ENCODE results near the gene LSAMP. TPM values are rescaled to one million over a fixed set of nuclear protein-coding genes. Genes with fewer than 3 reads are reported as not detected.

LSAMP gene
- polyA plus RNA-seq, 1 experiment: 2.7 TPM

GRCh38 chr3:116453666-116454346, 8.5 kb upstream of the LSAMP start:
- Histone ChIP-seq H3K4me3 (ENCODE audit: low read depth, low read length) (no peak overlapping the region), H3K27me3 (ENCODE audit: control insufficient read depth, insufficient read depth, low read length) (no peaks in the 10 kb centered on the region), H3K36me3 (ENCODE audit: control insufficient read depth, insufficient read depth, low read length) (no peaks in the 10 kb centered on the region)
- no peak for DNase-seq (ENCODE audit: low read depth)
- CTCF ChIA-PET: interaction anchor here (1.2 kb wide), 1 partner anchor 9 kb away, joined by 4 read pairs; no protein-coding TSS in a partner anchor
- TF ChIP-seq CTCF (IDR thresholded peaks at IDR 0.05; ENCODE audit: insufficient read depth, low read depth, low read length): peak; percentile 17; the same call in 1 of the 2 replicates
- POLR2A ChIA-PET: no interaction called here

- H3K36me3 ChIP-seq (ENCODE audit: control insufficient read depth, insufficient read depth, low read length): no peaks in the 10 kb centered on the region
- no peaks in the 10 kb centered on the region for H3K27me3 ChIP-seq (ENCODE audit: control insufficient read depth, insufficient read depth, low read length)
- no peak for TF ChIP-seq CTCF (IDR thresholded peaks at IDR 0.05; ENCODE audit: insufficient read depth, low read depth, low read length)
- ChIA-PET POLR2A (no interaction called here), CTCF (no interaction called here)
- no peak overlapping the region for H3K4me3 ChIP-seq (ENCODE audit: low read depth, low read length)
- DNase-seq (ENCODE audit: low read depth): no peak
Measured at GRCh38 chr3:116449546-116450350, 4.5 kb upstream of the LSAMP start.

- POLR2A ChIA-PET: no interaction called here
- no peak for TF ChIP-seq CTCF (IDR thresholded peaks at IDR 0.05; ENCODE audit: insufficient read depth, low read depth, low read length)
- no peak for DNase-seq (ENCODE audit: low read depth)
- H3K27me3 ChIP-seq (ENCODE audit: control insufficient read depth, insufficient read depth, low read length): no peaks in the 10 kb centered on the region
- no peak overlapping the region for H3K4me3 ChIP-seq (ENCODE audit: low read depth, low read length)
- CTCF ChIA-PET: no interaction called here
- H3K36me3 ChIP-seq (ENCODE audit: control insufficient read depth, insufficient read depth, low read length): no peaks in the 10 kb centered on the region
Measured at GRCh38 chr3:116445990-116446389, 703 bp upstream of the LSAMP start.

- CTCF ChIA-PET: interaction anchor here (1.5 kb wide), 1 partner anchor 9 kb away, joined by 4 read pairs; no protein-coding TSS in a partner anchor
- Histone ChIP-seq H3K36me3 (ENCODE audit: control insufficient read depth, insufficient read depth, low read length) (no peaks in the 10 kb centered on the region), H3K27me3 (ENCODE audit: control insufficient read depth, insufficient read depth, low read length) (no peaks in the 10 kb centered on the region), H3K4me3 (ENCODE audit: low read depth, low read length) (peak overlapping the region; percentile 5)
- no peak for TF ChIP-seq CTCF (IDR thresholded peaks at IDR 0.05; ENCODE audit: insufficient read depth, low read depth, low read length)
- POLR2A ChIA-PET: no interaction called here
- no peak for DNase-seq (ENCODE audit: low read depth)
Measured at GRCh38 chr3:116444819-116445310, 422 bp downstream of the LSAMP start.

- DNase-seq (ENCODE audit: low read depth): no peak
- TF ChIP-seq CTCF (IDR thresholded peaks at IDR 0.05; ENCODE audit: insufficient read depth, low read depth, low read length): no peak
- Histone ChIP-seq H3K36me3 (ENCODE audit: control insufficient read depth, insufficient read depth, low read length) (no peaks in the 10 kb centered on the region), H3K4me3 (ENCODE audit: low read depth, low read length) (no peak overlapping the region; the same call in 1 of the 2 replicates), H3K27me3 (ENCODE audit: control insufficient read depth, insufficient read depth, low read length) (no peaks in the 10 kb centered on the region)
- CTCF ChIA-PET: interaction anchor here (1.5 kb wide), 1 partner anchor 10 kb away, joined by 4 read pairs; no protein-coding TSS in a partner anchor
- POLR2A ChIA-PET: no interaction called here
Measured at GRCh38 chr3:116444115-116444747, 1.1 kb downstream of the LSAMP start.
